ENCODE data around the gene POMP.

The POMP gene

GRCh38 chr13:28716511-28716910 lies 57.6 kb downstream of the POMP start:
- TF ChIP-seq ZFX (IDR thresholded peaks at IDR 0.05; ENCODE audit: borderline replicate concordance) (no peak), CTCF (IDR thresholded peaks at IDR 0.05) (no peak)
- no peak overlapping the region for H3K27ac ChIP-seq

GRCh38 chr13:28717170-28717569 lies 58.2 kb downstream of the POMP start:
- no peak for TF ChIP-seq ZFX (IDR thresholded peaks at IDR 0.05; ENCODE audit: borderline replicate concordance)
- TF ChIP-seq CTCF (IDR thresholded peaks at IDR 0.05): no peak
- no peak overlapping the region for H3K27ac ChIP-seq

GRCh38 chr13:28718196-28718542 lies 59.2 kb downstream of the POMP start:
- H3K27ac ChIP-seq: no peak overlapping the region
- TF ChIP-seq ZFX (IDR thresholded peaks at IDR 0.05; ENCODE audit: borderline replicate concordance): no peak
- TF ChIP-seq CTCF (IDR thresholded peaks at IDR 0.05): no peak

- 0 out of 2 replicates have a peak within 1 kb of the TSS, but pooled peaks have one; percentile 13 for H3K27ac ChIP-seq
- TF ChIP-seq CTCF (IDR thresholded peaks at IDR 0.05) (peak; percentile 28), ZFX (IDR thresholded peaks at IDR 0.05; ENCODE audit: borderline replicate concordance) (no peak)
These were observed 59.8 kb downstream of the POMP start, which contains the start of gene SLC46A3 for GRCh38 chr13:28718543-28719226. TSS of gene SLC46A3 (minus strand) at chr13:28718970. CDS start at chr13:28717998, 972 bp downstream.

- TF ChIP-seq ZFX (IDR thresholded peaks at IDR 0.05; ENCODE audit: borderline replicate concordance): no peak
- no peak for TF ChIP-seq CTCF (IDR thresholded peaks at IDR 0.05)
- no peak overlapping the region for H3K27ac ChIP-seq
These were observed 60.5 kb downstream of the POMP start for GRCh38 chr13:28719227-28720055.

GRCh38 chr13:28723806-28724205 lies 64.9 kb downstream of the POMP start:
- TF ChIP-seq ZFX (IDR thresholded peaks at IDR 0.05; ENCODE audit: borderline replicate concordance) (no peak), CTCF (IDR thresholded peaks at IDR 0.05) (no peak)

More at GRCh38 chr13:28723806-28724205, 64.9 kb downstream of the POMP start:
- no peak overlapping the region for H3K27ac ChIP-seq

Data from 22Rv1 (cell line).